ENCODE measurements around the gene ARPC1B. TPM values are rescaled to one million over a fixed set of nuclear protein-coding genes. Genes with fewer than 3 reads are reported as not detected.
"Not testable (repeated sequence)": the region's sequence is repeated elsewhere in the genome, so short reads cannot be mapped to it uniquely, and the experiment has no call there.

Gene ARPC1B
- polyA plus RNA-seq, 1 donor = 35.0 TPM

DNA sequence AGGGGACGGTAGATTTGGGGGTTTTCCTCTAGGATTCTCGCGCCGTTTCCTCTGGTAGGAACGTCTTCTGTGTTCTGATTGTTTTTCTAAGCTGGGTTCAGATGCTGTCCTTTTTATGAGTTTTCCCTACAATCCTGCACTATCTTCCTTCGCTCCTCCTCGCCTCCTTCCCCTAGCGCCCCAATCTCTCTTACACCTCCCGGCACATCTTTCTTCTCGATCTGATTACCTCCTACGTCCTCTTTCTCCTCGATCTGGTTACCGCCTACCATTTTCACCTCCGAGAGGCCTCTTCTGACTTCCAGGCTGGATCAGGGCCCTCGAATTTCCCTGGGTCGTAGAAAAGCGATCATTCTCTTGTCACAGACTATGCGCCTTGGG, 34.7 kb downstream of the ARPC1B start:
- DNase-seq (ENCODE audit: low read depth) = no peak

DNA sequence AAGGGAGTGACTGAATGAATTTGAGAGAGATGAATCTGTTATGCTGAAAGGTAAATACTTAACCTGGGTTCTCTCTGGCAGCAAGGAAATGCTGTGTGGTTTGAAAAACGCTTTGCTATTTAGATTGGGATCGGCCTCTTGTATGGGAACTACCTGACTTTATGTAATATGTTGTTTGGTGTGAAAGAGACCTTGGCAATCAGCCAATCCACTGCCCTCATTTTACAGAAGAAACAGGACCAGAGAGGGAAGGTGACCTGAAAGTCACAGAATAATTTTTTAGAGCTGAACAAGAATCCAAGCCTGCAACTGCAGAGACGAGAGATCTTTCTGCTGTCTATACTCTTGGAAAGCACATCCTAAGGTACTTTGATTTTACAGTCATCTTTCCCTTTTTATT, 35.3 kb downstream of the ARPC1B start:
- DNase-seq (ENCODE audit: low read depth) = no peak

DNA sequence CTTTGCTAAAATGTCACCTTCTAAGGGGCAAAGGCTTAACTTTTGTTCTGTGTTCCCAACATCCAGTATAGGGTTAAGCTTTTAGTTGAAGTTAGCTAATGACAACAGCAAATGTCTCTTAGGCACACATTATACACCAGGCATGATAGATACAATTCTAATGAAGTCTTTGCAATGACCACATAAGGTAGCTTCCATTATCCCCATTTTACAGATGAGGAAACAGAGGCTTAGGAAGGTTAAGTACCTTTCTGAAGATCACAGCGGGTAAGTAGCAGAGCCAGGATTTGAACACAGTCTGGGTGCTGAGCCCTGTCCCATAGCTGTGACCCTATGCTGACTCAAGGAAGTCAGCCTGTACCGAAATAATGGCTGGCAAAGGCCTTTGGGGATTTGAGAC, 36.1 kb downstream of the ARPC1B start:
- DNase-seq (ENCODE audit: low read depth) = no peak

DNA sequence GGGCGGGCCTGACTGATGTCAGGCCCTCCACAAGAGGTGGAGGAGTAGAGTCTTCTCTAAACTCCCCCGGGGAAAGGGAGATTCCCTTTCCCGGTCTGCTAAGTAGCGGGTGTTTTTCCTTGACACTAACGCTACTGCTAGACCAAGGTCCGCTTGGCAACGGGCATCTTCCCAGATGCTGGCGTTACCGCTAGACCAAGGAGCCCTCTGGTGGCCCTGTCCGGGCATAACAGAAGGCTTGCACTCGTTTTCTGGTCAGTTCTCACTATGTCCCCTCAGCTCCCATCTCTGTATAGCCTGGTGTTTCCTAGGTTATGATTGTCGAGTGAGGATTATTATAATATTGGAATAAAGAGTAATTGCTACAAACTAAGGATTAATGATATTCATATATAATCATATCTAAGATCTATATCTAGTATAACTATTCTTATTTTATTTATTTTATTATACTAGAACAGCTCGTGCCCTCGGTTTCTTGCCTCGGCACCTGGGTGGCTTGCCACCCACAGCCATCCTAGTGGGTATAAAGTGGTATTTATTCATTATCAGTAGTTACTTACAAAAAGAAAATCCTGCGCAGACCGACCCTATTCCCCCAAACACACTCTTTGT, 41.1 kb downstream of the ARPC1B start:
- DNase-seq (ENCODE audit: low read depth) = not testable (repeated sequence)

- no peak for DNase-seq (ENCODE audit: low read depth)
Observed at GRCh38 chr7:99418260-99418659, 43.7 kb downstream of the ARPC1B start.

DNA sequence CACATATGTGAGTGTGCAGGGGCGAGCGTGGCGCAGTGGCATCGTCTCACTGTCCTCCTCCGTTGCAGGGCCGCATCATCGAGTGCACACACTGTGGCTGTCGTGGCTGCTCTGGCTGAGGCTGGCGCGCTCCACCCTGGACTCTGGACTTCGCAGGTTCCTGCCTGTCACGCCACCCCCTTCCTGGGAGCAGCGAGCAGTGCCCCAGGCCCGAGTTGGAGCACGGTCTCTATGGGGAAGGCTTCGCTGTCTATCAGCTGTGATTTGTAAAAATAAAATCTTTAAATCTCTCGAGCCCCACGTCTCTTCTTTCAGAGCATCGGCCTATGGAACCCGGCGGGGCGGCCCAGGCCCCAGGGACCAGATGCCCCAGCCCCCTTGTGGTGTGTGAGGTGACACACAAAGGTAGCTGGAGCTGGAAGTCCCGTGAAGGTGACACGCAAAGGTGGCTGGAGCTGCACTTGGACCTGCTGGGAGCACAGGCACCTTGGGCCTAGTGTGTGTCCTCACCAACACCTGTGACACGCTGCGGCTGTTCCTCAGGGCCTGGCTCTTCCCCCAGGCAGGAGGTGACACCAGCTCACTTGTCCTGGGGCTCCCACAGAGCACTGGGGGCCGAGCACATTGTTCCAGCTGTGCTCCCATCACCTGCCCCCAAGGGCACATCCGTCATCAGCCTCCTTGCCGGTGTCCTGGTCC, 44.9 kb downstream of the ARPC1B start:
- DNase-seq (ENCODE audit: low read depth) = no peak

- no peak for DNase-seq (ENCODE audit: low read depth)
Observed at GRCh38 chr7:99420213-99420612, 45.7 kb downstream of the ARPC1B start.

GRCh38 chr7:99420986-99421385, 46.5 kb downstream of the ARPC1B start:
- no peak for DNase-seq (ENCODE audit: low read depth)

GRCh38 chr7:99422186-99422585, 47.7 kb downstream of the ARPC1B start:
- DNase-seq (ENCODE audit: low read depth) = no peak

GRCh38 chr7:99422625-99423024, 48.1 kb downstream of the ARPC1B start:
- no peak for DNase-seq (ENCODE audit: low read depth)

GRCh38 chr7:99424932-99425730, 50.6 kb downstream of the ARPC1B start:
- no peak for DNase-seq (ENCODE audit: low read depth)

GRCh38 chr7:99428972-99429566, 54.5 kb downstream of the ARPC1B start:
- DNase-seq (ENCODE audit: low read depth) = no peak

- no peak for DNase-seq (ENCODE audit: low read depth)
Observed at GRCh38 chr7:99429756-99430155, 55.2 kb downstream of the ARPC1B start.

DNA sequence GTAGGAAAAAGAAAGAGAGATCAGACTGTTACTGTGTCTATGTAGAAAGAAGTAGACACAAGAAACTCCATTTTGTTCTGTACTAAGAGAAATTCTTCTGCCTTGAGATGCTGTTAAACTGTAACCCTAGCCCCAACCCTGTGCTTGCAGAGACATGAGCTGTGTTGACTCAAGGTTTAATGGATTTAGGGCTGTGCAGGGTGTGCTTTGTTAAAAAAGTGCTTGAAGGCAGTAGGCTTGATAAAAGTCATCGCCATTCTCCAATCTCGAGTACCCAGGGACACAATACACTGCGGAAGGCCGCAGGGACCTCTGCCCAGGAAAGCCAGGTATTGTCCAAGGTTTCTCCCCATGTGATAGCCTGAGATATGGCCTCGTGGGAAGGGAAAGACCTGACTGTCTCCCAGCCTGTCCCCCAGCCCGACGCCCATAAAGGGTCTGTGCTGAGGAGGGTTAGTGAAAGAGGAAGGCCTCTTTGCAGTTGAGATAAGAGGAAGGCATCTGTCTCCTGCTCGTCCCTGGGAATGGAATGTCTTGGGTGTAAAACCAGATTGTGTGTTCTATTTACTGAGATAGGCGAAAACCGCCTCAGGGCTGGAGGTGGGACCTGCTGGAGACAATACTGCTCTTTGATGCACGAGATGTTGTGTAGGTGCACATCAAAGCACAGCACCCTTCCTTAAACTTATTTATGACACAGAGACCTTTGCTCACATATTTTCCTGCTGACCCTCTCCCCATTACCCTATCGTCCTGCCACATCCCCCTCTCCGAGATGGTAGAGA, 57.4 kb downstream of the ARPC1B start:
- not testable (repeated sequence) for DNase-seq (ENCODE audit: low read depth)

GRCh38 chr7:99433158-99433557, 58.6 kb downstream of the ARPC1B start:
- no peak for DNase-seq (ENCODE audit: low read depth)

DNA sequence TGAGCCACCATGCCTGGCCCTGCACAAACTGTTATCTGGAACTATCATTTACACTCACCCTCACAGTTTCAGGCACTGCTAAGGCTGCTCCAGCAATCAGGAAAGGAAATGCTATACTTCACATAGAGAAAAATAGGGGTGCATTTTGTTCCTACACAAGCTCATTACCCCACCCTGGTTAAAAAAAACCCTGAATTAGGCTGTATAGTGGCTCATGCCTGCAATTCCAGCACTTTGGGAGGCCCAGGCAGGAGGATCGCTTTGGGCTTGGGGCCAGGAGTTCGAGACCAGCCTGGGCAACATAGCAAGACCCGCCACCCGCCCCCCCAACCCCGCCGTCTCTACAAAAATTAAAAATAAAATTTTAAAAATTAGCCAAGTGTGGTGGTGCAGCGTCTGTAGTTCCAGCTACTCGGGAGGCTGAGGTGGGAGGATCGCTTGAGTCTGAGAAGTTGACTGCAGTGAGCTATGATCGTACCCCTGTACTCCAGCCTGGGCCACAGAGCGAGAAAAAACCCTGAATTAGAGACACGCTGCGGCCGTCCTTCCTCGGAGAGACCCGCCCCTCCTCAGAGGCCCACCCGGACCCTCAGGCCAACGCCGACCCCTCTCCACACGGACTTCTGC, 63.5 kb downstream of the ARPC1B start:
- no peak for DNase-seq (ENCODE audit: low read depth)

DNA sequence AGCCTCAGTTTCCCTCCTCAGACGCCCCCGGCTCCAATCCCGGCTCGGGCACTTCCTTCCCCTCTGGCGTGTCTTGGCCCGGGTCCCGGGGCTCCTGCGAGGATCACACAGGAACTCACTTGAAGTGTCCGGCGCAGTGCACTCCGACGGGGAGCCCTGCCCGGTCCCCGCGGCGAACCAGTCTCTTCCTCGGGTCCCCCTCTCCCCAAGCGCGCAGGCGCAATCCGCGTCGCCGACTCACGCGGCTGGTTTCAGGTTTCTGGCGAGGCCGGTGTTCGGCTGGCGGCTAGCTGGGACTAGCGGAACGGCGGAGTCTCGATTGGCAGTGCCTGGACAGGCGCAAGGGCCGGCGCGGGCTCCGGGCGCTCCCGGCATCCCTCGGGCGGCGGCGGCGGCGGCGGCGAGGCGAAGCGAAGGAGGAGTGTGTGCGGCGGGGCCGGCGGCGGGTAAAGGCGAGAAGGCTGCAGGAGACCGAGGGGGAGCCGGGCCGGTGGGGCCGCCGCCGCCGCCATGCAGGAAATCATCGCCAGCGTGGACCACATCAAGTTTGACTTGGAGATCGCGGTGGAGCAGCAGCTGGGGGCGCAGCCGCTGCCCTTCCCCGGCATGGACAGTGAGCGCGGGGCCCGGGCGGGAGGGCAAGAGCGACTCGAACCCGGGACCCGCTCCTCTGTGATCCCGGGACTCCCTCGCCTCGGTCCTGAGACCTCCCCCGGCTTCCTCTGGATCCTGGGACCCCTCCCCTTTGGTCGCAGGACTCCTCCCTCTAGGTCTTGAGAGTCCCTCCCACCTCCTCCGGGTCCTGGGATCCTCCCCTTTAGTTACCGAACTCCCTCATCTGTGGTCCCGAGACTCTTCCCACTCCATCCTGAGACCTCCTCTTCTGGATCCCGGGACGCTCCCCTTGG, 64.3 kb downstream of the ARPC1B start, which contains the start of the genes CPSF4 and PTCD1:
Gene CPSF4, plus strand, starts transcription at position 371 of the 908 bp plus-strand sequence. Its CDS starts 140 bp downstream, at position 511.
Gene PTCD1, minus strand, starts transcription at position 226 of the 908 bp plus-strand sequence. CDS start 3,556 bp downstream, outside the sequence.
- DNase-seq (ENCODE audit: low read depth) = peak; percentile 87

GRCh38 chr7:99440195-99440594, 65.7 kb downstream of the ARPC1B start:
- DNase-seq (ENCODE audit: low read depth) = no peak
